Type B pancreatic cell (in vitro differentiated cells): Measurements from ENCODE around the gene DNMT3L. TPM values are rescaled to one million over a fixed set of nuclear protein-coding genes. Genes with fewer than 3 reads are reported as not detected.
"Not testable (repeated sequence)": the region's sequence is repeated elsewhere in the genome, so short reads cannot be mapped to it uniquely, and the experiment has no call there.

Experiments
- DNase-seq: peaks from one replicate; pipeline ENCODE4 v3.0.0; 2021; ENCODE audit warnings: mixed read lengths; ENCODE audit not compliant: unreplicated experiment; ENCODE audit errors: extremely low spot score
- H3K27ac Mint-ChIP-seq: 2 replicates; pipeline ENCODE4 v1.8.0; 2021; ENCODE audit warnings: mild to moderate bottlenecking, mixed read lengths
- H3K27me3 Mint-ChIP-seq: 2 replicates; pipeline ENCODE4 v1.8.0; 2021; ENCODE audit warnings: mixed read lengths
- H3K36me3 Mint-ChIP-seq: 2 replicates; pipeline ENCODE4 v1.8.0; 2021; ENCODE audit warnings: mixed read lengths
- H3K4me1 Mint-ChIP-seq: one replicate; pipeline ENCODE4 v1.8.0; 2021; ENCODE audit warnings: mixed read lengths; ENCODE audit not compliant: unreplicated experiment
- H3K4me3 Mint-ChIP-seq: 2 replicates; pipeline ENCODE4 v1.8.0; 2021; ENCODE audit warnings: mild to moderate bottlenecking, mixed read lengths
- H3K9me3 Mint-ChIP-seq: 2 replicates; pipeline ENCODE4 v1.8.0; 2021; ENCODE audit warnings: mixed read lengths
- total RNA-seq: library from RNA; stranded (reverse); gene quantifications from 2 replicates; pipeline ENCODE4 v1.2.1, GENCODE V29; 2021; ENCODE audit warnings: low replicate concordance

DNMT3L gene
- total RNA-seq, 1 donor from 2014 or later: not detected

DNA sequence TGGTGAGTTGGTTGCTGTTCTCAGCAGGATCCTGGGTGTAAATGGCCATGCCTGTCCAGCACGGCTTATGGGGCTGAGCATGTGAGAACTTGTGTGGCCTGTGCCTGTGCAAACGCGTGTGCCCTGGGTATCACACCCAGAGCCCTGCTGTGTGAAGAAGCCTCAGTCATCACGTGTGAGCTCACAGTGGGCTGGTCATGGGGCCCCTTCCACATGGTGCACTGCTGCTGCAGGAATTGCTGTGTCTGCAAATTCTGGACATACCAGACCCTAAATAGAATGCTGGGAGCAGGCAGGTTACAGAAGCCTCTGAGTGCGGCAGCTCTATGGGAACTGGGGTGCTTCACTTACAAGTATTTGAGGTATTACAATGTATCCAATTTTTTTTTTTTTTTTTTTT lies 38.4 kb downstream of the DNMT3L start:
- H3K4me1 Mint-ChIP-seq, H3K27ac Mint-ChIP-seq, H3K9me3 Mint-ChIP-seq, H3K27me3 Mint-ChIP-seq, H3K4me3 Mint-ChIP-seq, H3K36me3 Mint-ChIP-seq, DNase-seq: not testable (repeated sequence)

GRCh38 chr21:44220674-44221073 lies 41.0 kb downstream of the DNMT3L start:
- not testable (repeated sequence) for DNase-seq, H3K4me3 Mint-ChIP-seq, H3K27ac Mint-ChIP-seq, H3K27me3 Mint-ChIP-seq, H3K36me3 Mint-ChIP-seq, H3K4me1 Mint-ChIP-seq, H3K9me3 Mint-ChIP-seq

GRCh38 chr21:44218461-44218860 lies 43.2 kb downstream of the DNMT3L start:
- DNase-seq, H3K36me3 Mint-ChIP-seq, H3K27me3 Mint-ChIP-seq, H3K4me1 Mint-ChIP-seq, H3K4me3 Mint-ChIP-seq, H3K9me3 Mint-ChIP-seq, H3K27ac Mint-ChIP-seq: not testable (repeated sequence)

DNA sequence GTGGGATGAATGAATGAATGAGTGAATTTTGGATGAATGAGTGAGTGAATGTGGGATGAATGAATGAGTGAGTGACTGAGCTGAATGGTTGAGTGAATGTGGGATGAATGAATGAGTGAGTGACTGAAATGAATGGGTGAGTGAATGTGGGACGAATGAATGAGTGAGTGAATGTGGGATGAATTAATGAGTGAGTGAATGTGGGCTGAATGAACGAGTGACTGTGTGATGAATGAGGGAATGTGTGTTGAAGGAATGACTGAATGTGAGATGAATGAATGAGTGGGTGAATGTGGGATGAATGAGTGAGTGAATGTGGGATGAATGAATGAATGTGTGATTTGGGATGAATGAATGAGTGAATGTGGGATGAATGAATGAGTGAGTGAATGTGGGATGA lies 49.7 kb downstream of the DNMT3L start:
- not testable (repeated sequence) for DNase-seq, H3K36me3 Mint-ChIP-seq, H3K9me3 Mint-ChIP-seq, H3K27me3 Mint-ChIP-seq, H3K4me1 Mint-ChIP-seq, H3K4me3 Mint-ChIP-seq, H3K27ac Mint-ChIP-seq

DNA sequence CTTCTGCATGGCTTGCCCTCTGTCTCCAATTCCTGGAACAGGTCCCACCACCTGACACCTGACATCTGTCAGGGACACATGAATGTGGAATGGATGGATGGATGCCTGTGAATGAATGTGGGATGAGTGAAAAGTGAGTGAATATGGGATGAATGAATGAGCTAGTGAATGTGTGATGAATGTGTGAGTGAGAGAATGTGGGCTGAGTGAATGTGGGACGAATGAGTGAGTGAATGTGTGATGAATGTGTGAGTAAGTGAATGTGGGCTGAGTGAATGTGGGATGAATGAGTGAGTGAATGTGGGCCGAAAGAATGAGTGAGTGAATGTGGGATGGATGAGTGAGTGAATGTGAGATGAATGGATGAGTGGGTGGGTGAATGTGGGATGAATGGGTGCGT lies 50.1 kb downstream of the DNMT3L start:
- H3K4me3 Mint-ChIP-seq, H3K4me1 Mint-ChIP-seq: not testable (repeated sequence)

DNA sequence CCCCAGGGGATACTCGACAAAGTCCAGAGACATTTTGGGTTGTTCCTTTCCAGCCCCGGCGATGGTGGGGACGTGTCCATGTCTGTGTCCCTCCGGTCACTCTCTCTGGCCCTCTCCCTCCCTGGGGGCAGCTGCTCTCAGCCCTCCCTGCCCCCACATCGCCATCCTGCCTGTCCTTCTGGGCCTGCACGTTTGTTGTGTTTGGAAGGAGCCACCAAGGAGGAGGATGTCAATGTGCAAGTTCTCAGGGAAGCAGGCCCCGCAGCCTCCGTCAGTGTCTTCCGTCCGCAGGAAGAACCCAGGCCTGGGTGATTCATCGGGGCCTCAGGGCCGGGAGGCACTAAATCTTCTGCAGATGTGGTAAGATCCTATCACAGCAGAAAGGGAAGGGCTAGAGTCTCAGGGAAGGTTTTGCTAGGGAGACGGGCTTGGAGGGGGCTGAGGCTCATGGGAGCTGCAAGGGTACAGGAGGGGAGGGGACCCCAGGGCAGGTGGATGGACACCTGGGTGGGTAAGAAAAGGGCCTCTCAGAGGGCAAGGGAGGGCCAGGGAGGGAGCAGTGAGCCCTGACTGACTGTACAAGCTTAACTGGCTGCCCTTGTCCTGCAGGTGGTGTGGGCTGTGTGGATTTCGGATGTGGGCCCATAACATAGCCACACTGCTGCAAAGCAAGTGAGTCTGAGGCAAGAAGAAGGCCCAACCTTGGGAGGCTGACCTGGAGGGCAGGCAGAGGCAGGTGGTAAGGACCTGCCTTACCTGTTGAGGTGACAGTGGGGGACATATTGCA lies 53.6 kb downstream of the DNMT3L start:
- H3K27ac Mint-ChIP-seq, H3K36me3 Mint-ChIP-seq, H3K9me3 Mint-ChIP-seq, H3K4me3 Mint-ChIP-seq, H3K4me1 Mint-ChIP-seq, H3K27me3 Mint-ChIP-seq, DNase-seq: not testable (repeated sequence)

More for the DNA sequence above, 50.1 kb downstream of the DNMT3L start:
- not testable (repeated sequence) for DNase-seq, H3K9me3 Mint-ChIP-seq, H3K27me3 Mint-ChIP-seq, H3K27ac Mint-ChIP-seq, H3K36me3 Mint-ChIP-seq

- H3K27me3 Mint-ChIP-seq, H3K9me3 Mint-ChIP-seq, DNase-seq, H3K36me3 Mint-ChIP-seq, H3K4me3 Mint-ChIP-seq, H3K4me1 Mint-ChIP-seq, H3K27ac Mint-ChIP-seq: not testable (repeated sequence)
Measured at GRCh38 chr21:44206698-44207676, 54.7 kb downstream of the DNMT3L start.

GRCh38 chr21:44206187-44206586 lies 55.5 kb downstream of the DNMT3L start:
- not testable (repeated sequence) for H3K9me3 Mint-ChIP-seq, DNase-seq, H3K36me3 Mint-ChIP-seq, H3K4me1 Mint-ChIP-seq, H3K4me3 Mint-ChIP-seq, H3K27me3 Mint-ChIP-seq, H3K27ac Mint-ChIP-seq

DNA sequence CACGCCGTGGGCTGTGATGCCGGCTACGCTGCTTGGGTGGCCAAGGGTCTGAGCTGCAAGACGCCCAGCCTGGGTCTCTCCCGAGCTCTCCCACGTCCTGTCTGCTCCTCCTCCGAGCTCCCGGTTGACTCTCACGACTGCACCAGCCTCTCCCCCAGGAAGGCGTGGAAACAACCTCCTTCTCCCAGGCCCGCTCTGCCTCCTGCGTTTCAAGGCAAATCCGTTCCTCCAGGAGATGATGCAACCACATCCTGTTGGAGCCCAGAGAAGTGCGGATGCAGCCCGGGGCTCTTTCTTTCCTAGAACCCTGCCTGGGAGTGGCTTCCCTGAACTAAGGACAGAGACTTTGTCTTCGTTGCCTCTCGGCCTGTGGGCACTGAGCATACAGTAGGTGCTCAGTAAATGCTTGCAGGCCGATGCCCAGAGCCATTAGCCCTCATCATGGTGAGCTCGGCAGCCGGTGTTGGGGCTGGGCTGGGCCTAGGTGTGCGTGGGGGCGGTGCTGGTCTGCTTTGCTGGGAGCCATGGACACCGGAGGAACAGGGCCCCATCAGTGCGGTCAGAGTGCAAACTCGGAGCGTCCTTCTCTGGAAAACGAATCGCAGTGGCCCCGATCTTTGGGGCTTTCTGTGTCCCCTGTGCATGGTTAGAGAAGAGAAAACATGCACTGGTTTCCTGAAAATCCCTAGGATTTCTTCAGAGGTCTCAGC lies 59.0 kb downstream of the DNMT3L start:
- not testable (repeated sequence) for H3K4me1 Mint-ChIP-seq, H3K27me3 Mint-ChIP-seq, H3K27ac Mint-ChIP-seq, H3K9me3 Mint-ChIP-seq, H3K4me3 Mint-ChIP-seq, H3K36me3 Mint-ChIP-seq, DNase-seq

DNA sequence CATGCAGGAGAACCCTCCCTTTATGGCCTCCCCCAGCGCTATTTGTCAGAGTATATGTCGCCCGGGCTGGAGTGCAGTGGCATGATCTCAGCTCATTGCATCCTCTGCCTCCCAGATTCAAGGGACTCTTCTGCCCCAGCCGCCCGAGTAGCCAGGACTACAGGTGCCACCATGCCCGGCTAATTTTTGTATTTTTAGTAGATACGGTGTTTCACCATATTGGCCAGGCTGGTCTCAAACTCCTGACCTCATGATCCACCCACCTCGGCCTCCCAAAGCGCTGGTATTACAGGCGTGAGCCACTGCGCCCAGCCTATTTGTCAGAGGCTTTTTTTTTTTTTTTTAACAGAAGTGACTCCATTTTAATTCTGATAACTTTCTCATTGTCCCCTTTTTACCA lies 61.7 kb downstream of the DNMT3L start:
- H3K4me3 Mint-ChIP-seq, H3K4me1 Mint-ChIP-seq: not testable (repeated sequence)

More for the DNA sequence above, 61.7 kb downstream of the DNMT3L start:
- not testable (repeated sequence) for H3K27me3 Mint-ChIP-seq, H3K9me3 Mint-ChIP-seq, H3K27ac Mint-ChIP-seq, DNase-seq, H3K36me3 Mint-ChIP-seq
